Nephron (organoid): ENCODE data around the gene CYBB.

ENCODE experiments used
- H3K27ac Mint-ChIP-seq, 3 experiments: 2 replicates each; pipeline ENCODE4 v1.8.0; 2020; ENCODE audit warnings: mixed read lengths in 3 of 3, mild to moderate bottlenecking in 2 of 3, moderate library complexity in 1 of 3
- H3K27me3 Mint-ChIP-seq: 2 replicates; pipeline ENCODE4 v1.8.0; 2021; ENCODE audit warnings: low read depth, mild to moderate bottlenecking, moderate library complexity, mixed read lengths
- H3K36me3 Mint-ChIP-seq: 2 replicates; pipeline ENCODE4 v1.8.0; 2020; ENCODE audit warnings: low read depth, mixed read lengths
- H3K4me1 Mint-ChIP-seq: 2 replicates; pipeline ENCODE4 v1.8.0; 2020; ENCODE audit warnings: mixed read lengths
- H3K4me3 Mint-ChIP-seq, 3 experiments: 2 replicates each; pipeline ENCODE4 v1.8.0; 2020; ENCODE audit warnings: mild to moderate bottlenecking in 3 of 3, mixed read lengths in 3 of 3, moderate library complexity in 2 of 3
- H3K9me3 Mint-ChIP-seq: 2 replicates; pipeline ENCODE4 v1.8.0; 2020; ENCODE audit warnings: mixed read lengths
- CTCF ChIP-seq, 3 experiments: fragments of 200-600 bp; sonication (generic); IDR thresholded peaks; one replicate each; pipeline ENCODE4 v1.5.0; 2021; ENCODE audit warnings: antibody characterized with exemption in 3 of 3; ENCODE audit not compliant: unreplicated experiment in 3 of 3

Gene CYBB

GRCh38 chrX:37779857-37780256 lies at the start of gene CYBB:
TSS of gene CYBB (plus strand) at chrX:37780059. CDS start at chrX:37780078, 19 bp downstream.
- TF ChIP-seq CTCF (IDR thresholded peaks at IDR 0.05; ENCODE audit: unreplicated experiment in 3 of 3), result no peak
- Mint-ChIP-seq H3K36me3 (no peaks in the 10 kb centered on the region), H3K27ac (no peak within 1 kb of the TSS), H3K4me1 (no peaks in the 10 kb centered on the region), H3K4me3 (no peak within 1 kb of the TSS), H3K9me3 (no peaks in the 10 kb centered on the region), H3K27me3 (no peaks in the 10 kb centered on the region)

GRCh38 chrX:37745354-37745753 lies 34.5 kb upstream of the CYBB start:
- no peaks in the 10 kb centered on the region for H3K4me1 Mint-ChIP-seq
- peaks cover 3% of the 10 kb centered on the region for H3K9me3 Mint-ChIP-seq
- H3K27me3 Mint-ChIP-seq, result no peaks in the 10 kb centered on the region
- no peaks in the 10 kb centered on the region for H3K36me3 Mint-ChIP-seq
- TF ChIP-seq CTCF (IDR thresholded peaks at IDR 0.05; ENCODE audit: unreplicated experiment in 3 of 3), result peak; percentile 69 to 82 (median 70)
- H3K4me3 Mint-ChIP-seq, result no peak overlapping the region
- no peak overlapping the region for H3K27ac Mint-ChIP-seq

- no peak overlapping the region for H3K4me3 Mint-ChIP-seq
- no peaks in the 10 kb centered on the region for H3K27me3 Mint-ChIP-seq
These were observed 34.0 kb upstream of the CYBB start for GRCh38 chrX:37745835-37746217.

GRCh38 chrX:37746218-37746941 lies 33.5 kb upstream of the CYBB start:
- Mint-ChIP-seq H3K4me1 (no peaks in the 10 kb centered on the region), H3K36me3 (no peaks in the 10 kb centered on the region), H3K27ac (no peak overlapping the region), H3K27me3 (no peaks in the 10 kb centered on the region), H3K9me3 (peaks cover 3% of the 10 kb centered on the region), H3K4me3 (no peak overlapping the region)
- no peak for TF ChIP-seq CTCF (IDR thresholded peaks at IDR 0.05; ENCODE audit: unreplicated experiment in 3 of 3)

More at GRCh38 chrX:37745835-37746217, 34.0 kb upstream of the CYBB start:
- TF ChIP-seq CTCF (IDR thresholded peaks at IDR 0.05; ENCODE audit: unreplicated experiment in 3 of 3), result no peak
- Mint-ChIP-seq H3K9me3 (peaks cover 3% of the 10 kb centered on the region), H3K4me1 (no peaks in the 10 kb centered on the region), H3K36me3 (no peaks in the 10 kb centered on the region), H3K27ac (no peak overlapping the region)

GRCh38 chrX:37746951-37747350 lies 32.9 kb upstream of the CYBB start:
- Mint-ChIP-seq H3K36me3 (no peaks in the 10 kb centered on the region), H3K27me3 (no peaks in the 10 kb centered on the region), H3K4me1 (no peaks in the 10 kb centered on the region), H3K27ac (no peak overlapping the region), H3K9me3 (peaks cover 3% of the 10 kb centered on the region), H3K4me3 (no peak overlapping the region)
- no peak for TF ChIP-seq CTCF (IDR thresholded peaks at IDR 0.05; ENCODE audit: unreplicated experiment in 3 of 3)

GRCh38 chrX:37752281-37752680 lies 27.6 kb upstream of the CYBB start:
- no peak for TF ChIP-seq CTCF (IDR thresholded peaks at IDR 0.05; ENCODE audit: unreplicated experiment in 3 of 3)
- H3K4me3 Mint-ChIP-seq, result no peak overlapping the region
- no peaks in the 10 kb centered on the region for H3K27me3 Mint-ChIP-seq
- H3K4me1 Mint-ChIP-seq, result no peaks in the 10 kb centered on the region
- peaks cover 3% of the 10 kb centered on the region for H3K9me3 Mint-ChIP-seq
- no peak overlapping the region for H3K27ac Mint-ChIP-seq
- H3K36me3 Mint-ChIP-seq, result no peaks in the 10 kb centered on the region
